Kidney (tissue), 14 donors: ENCODE data around the gene PGF. TPM values are rescaled to one million over a fixed set of nuclear protein-coding genes. Genes with fewer than 3 reads are reported as not detected.

Source experiments
- DNase-seq, 5 donors: peaks; one replicate each; pipeline ENCODE4 v3.0.0-alpha.2; 2013 to 2020
- FAIRE-seq: peaks from 2 replicates; lab custom pipeline; 2012; peaks lifted over from hg19 to GRCh38; lab: Jason Lieb, UNC
- H3K27ac ChIP-seq, 2 donors: one replicate each; pipeline ENCODE4 v1.7.0; 2013; ENCODE audit warnings: low read depth in 2 of 2, low read length in 2 of 2, inconsistent platforms in 1 of 2
- H3K27me3 ChIP-seq: one replicate; pipeline ENCODE4 v1.7.1; 2013; ENCODE audit warnings: low read length, inconsistent platforms; ENCODE audit not compliant: control insufficient read depth, insufficient read depth
- H3K36me3 ChIP-seq, 3 donors: one replicate each; pipeline versions ENCODE4 v1.7.0 to v1.7.1; 2013; ENCODE audit warnings: low read length in 3 of 3, control low read depth in 1 of 3, inconsistent platforms in 1 of 3; ENCODE audit not compliant: insufficient read depth in 3 of 3, control insufficient read depth in 2 of 3
- H3K4me1 ChIP-seq, 3 donors: one replicate each; pipeline versions ENCODE4 v1.7.0 to v1.7.1; 2013; ENCODE audit warnings: low read length in 3 of 3, inconsistent platforms in 1 of 3, low read depth in 1 of 3; ENCODE audit not compliant: control insufficient read depth in 2 of 3, insufficient read depth in 2 of 3
- H3K4me3 ChIP-seq, 3 donors: one replicate each; pipeline versions ENCODE4 v1.7.0 to v1.8.1; 2013; ENCODE audit warnings: low read length in 3 of 3, control low read depth in 1 of 3, inconsistent platforms in 1 of 3
- H3K9ac ChIP-seq, 3 donors: one replicate each; pipeline versions ENCODE4 v1.7.0 to v1.7.1; 2013; ENCODE audit warnings: low read length in 3 of 3, control low read depth in 1 of 3, inconsistent platforms in 1 of 3
- H3K9me3 ChIP-seq, 3 donors: one replicate each; pipeline versions ENCODE4 v1.7.0 to v1.7.1; 2013; ENCODE audit warnings: low read length in 3 of 3, control low read depth in 1 of 3, inconsistent platforms in 1 of 3; ENCODE audit not compliant: control insufficient read depth in 2 of 3, insufficient read depth in 1 of 3
- intact Hi-C: fragments of 100-400 bp; cut with DNase I; formaldehyde crosslinking; loops from one replicate; pipeline ENCODE4 v1.11.1; 2022
- polyA plus RNA-seq: library from polyadenylated mRNA; stranded (reverse); fragments of 350-450 nt; fragmentation: Illumina TruSeq; extraction: RNeasy Lipid Tissue Mini Kit (QIAGEN cat#74804); gene quantifications from one replicate; pipeline ENCODE4 v1.2.3, GENCODE V29; 2014; ENCODE audit warnings: low read depth, low replicate concordance; ENCODE audit not compliant: insufficient read depth
- total RNA-seq: library from RNA; stranded (reverse); fragmentation: NEBNext Ultra II Directional; extraction: Animal tissue kit (Norgen Biotek cat#: 25700); gene quantifications from one replicate; pipeline ENCODE4 v1.2.1, GENCODE V29; 2021
- TF ChIP-seq, protein P1 (sequence below): IDR thresholded peaks from 3 replicates; pipeline ENCODE4 v1.5.1; 2012; ENCODE audit warnings: mild to moderate bottlenecking, moderate library complexity, borderline replicate concordance; ENCODE audit not compliant: insufficient read depth; ENCODE audit errors: extremely low read depth
- donor health status: control.
- donor health status: control.
- donor health status: control.
- donor health status: control.
- donor health status: control.
- donor health status: DM: yes; HTN: yes; CAD: no.
- donor health status: Normal renal cell carcinoma (clear cell type).

The PGF gene
- total and polyA plus RNA-seq, 2 donors from 2014 or later: 9.3 to 12.1 TPM

- peaks cover 0 to 12% (median 0%) of the 10 kb centered on the region in 3 donors for H3K4me1 ChIP-seq
- FAIRE-seq: no peak
- H3K9me3 ChIP-seq: no peaks in the 10 kb centered on the region
- no peaks in the 10 kb centered on the region for H3K27me3 ChIP-seq
- intact Hi-C loops: loop anchor here (5.0 kb wide), 1 partner anchor 48 kb away; no protein-coding TSS in a partner anchor
- H3K9ac ChIP-seq: no peak overlapping the region
- TF ChIP-seq, protein P1, sequence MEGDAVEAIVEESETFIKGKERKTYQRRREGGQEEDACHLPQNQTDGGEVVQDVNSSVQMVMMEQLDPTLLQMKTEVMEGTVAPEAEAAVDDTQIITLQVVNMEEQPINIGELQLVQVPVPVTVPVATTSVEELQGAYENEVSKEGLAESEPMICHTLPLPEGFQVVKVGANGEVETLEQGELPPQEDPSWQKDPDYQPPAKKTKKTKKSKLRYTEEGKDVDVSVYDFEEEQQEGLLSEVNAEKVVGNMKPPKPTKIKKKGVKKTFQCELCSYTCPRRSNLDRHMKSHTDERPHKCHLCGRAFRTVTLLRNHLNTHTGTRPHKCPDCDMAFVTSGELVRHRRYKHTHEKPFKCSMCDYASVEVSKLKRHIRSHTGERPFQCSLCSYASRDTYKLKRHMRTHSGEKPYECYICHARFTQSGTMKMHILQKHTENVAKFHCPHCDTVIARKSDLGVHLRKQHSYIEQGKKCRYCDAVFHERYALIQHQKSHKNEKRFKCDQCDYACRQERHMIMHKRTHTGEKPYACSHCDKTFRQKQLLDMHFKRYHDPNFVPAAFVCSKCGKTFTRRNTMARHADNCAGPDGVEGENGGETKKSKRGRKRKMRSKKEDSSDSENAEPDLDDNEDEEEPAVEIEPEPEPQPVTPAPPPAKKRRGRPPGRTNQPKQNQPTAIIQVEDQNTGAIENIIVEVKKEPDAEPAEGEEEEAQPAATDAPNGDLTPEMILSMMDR: no peak
- peaks cover 0 to 2% (median 0%) of the 10 kb centered on the region in 3 donors for H3K36me3 ChIP-seq
- peak in 1 of 5 donors; percentile 60 for DNase-seq
- H3K4me3 ChIP-seq: no peak overlapping the region
- H3K27ac ChIP-seq: no peak overlapping the region
These were observed 45.5 kb downstream of the PGF start for GRCh38 chr14:74909911-74910310.

- Histone ChIP-seq H3K4me1 (peaks cover 0 to 12% (median 0%) of the 10 kb centered on the region in 3 donors), H3K27me3 (no peaks in the 10 kb centered on the region), H3K9ac (no peak overlapping the region), H3K36me3 (peaks cover 0 to 4% (median 3%) of the 10 kb centered on the region in 3 donors), H3K27ac (no peak overlapping the region), H3K4me3 (no peak overlapping the region), H3K9me3 (no peaks in the 10 kb centered on the region)
- DNase-seq (peak in 1 of 5 donors; percentile 73), FAIRE-seq (no peak)
- intact Hi-C loops: loop anchor here (5.0 kb wide), 1 partner anchor 47 kb away; no protein-coding TSS in a partner anchor
- TF ChIP-seq, protein P1: no peak
These were observed 45.9 kb downstream of the PGF start for GRCh38 chr14:74909501-74909900.

DNA sequence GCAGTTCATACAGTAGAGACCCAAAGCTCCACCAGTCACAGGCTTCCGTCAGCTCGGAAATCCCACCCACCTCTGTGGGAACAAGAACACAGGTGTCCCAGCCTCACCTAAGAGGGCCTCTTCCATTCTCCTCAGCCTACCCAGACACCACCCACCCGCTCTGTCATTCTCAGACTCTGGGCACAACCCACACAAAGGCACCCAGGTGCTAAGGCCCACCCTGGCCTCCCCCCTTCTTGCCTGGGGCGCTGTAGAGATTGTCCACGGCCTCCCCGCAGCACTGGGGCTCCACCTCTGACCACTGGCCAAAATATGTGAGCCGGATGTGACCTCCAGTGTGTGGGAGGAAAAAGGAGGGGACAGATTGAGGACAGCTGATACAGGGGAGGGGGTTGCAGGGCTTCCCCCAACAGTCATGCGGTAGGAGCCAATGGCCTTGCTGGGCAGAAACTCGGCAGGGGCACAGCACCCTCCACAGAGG is 46.5 kb downstream of the PGF start:
- FAIRE-seq (no peak), DNase-seq (peak in 2 of 5 donors; percentile 33 to 68)
- H3K27me3 ChIP-seq: no peaks in the 10 kb centered on the region
- no peak overlapping the region for H3K27ac ChIP-seq
- H3K36me3 ChIP-seq: peaks cover 0 to 4% (median 4%) of the 10 kb centered on the region in 3 donors
- intact Hi-C loops: loop anchor here (5.0 kb wide), 1 partner anchor 47 kb away; no protein-coding TSS in a partner anchor
- no peak overlapping the region for H3K4me3 ChIP-seq
- H3K4me1 ChIP-seq: peaks cover 0 to 12% (median 0%) of the 10 kb centered on the region in 3 donors
- TF ChIP-seq, protein P1: no peak
- H3K9ac ChIP-seq: no peak overlapping the region
- H3K9me3 ChIP-seq: no peaks in the 10 kb centered on the region
